ENCODE results near the gene CSAD.

The CSAD gene

DNA sequence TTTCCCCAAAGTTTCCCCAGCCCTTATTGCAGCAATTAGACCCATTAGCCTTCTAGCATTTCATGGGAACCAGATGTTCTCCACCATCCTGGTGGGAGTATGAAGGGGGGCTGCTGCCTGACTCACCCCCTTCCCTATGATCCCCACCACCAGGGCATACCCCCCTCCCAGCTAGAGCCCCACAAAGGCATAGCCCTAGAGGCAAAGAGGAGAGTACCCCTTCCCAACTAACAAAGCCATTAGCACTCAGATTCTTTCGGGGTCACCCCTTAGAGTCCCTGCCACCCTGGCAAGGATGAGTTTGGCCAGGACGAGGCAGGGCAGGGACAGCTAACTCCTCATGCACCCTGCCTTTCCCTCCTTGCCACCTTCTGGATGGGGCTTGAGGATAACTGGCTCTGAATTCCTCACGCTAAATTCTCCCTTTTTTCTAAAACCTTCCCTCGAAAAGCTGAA lies 42.1 kb upstream of the CSAD start:
- DNase-seq (ENCODE audit: extremely low spot score), result no peak
- CTCF ChIA-PET, result no interaction called here
- TF ChIP-seq SUZ12 (IDR thresholded peaks at IDR 0.05) (no peak), SP1 (IDR thresholded peaks at IDR 0.05) (no peak), ELF4 (IDR thresholded peaks at IDR 0.05) (no peak), FOXM1 (IDR thresholded peaks at IDR 0.05; ENCODE audit: borderline replicate concordance) (no peak), CTBP1 (IDR thresholded peaks at IDR 0.05; ENCODE audit: borderline replicate concordance) (no peak)
- POLR2A ChIA-PET, result interaction anchor here (1.1 kb wide), 1 partner anchor 45 kb away, joined by 4 read pairs; the partner anchor contains the start of gene ESPL1

DNA sequence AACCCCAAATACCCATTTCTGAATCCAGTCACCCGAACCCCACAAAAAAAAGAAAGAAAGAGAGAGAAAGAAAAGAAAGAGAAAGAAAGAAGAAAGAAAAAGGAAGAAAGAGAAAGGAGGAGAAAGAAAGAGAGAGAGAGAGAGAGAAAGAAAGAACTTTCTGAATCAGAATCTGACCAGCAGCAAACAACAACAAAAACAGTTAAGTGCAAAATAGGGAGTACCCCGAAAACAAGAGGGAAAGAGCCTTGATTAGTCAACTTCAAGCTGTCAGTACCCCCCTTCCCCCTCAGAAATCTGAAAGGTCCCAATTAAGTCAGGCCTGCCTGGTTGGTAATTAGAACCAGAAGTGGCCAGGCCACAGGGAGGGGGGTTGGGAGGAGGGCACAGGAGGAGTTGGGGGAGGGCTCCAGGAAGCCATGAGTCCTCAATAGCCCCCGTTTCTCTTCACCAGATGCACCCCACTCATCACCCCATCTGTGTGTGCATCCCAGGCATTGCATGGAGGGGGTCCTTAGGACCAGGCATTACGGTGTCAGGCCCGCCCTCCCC lies 41.5 kb upstream of the CSAD start:
- TF ChIP-seq L3MBTL2 (conservative IDR thresholded peaks at IDR 0.05) (no peak), FOXA1 (IDR thresholded peaks at IDR 0.05) (no peak), FOXM1 (IDR thresholded peaks at IDR 0.05; ENCODE audit: borderline replicate concordance) (no peak), SUZ12 (IDR thresholded peaks at IDR 0.05) (no peak), LEF1 (IDR thresholded peaks at IDR 0.05; ENCODE audit: borderline replicate concordance) (no peak), NFRKB (IDR thresholded peaks at IDR 0.05) (no peak), SP1 (IDR thresholded peaks at IDR 0.05) (no peak), TARDBP (IDR thresholded peaks at IDR 0.05) (no peak), ELF4 (IDR thresholded peaks at IDR 0.05) (no peak), ZNF384 (IDR thresholded peaks at IDR 0.05) (no peak), BHLHE40 (IDR thresholded peaks at IDR 0.05; ENCODE audit: borderline replicate concordance) (no peak), HDGF (IDR thresholded peaks at IDR 0.05; ENCODE audit: borderline replicate concordance) (no peak), ARNT (IDR thresholded peaks at IDR 0.05) (no peak), FOXK2 (IDR thresholded peaks at IDR 0.05) (no peak), CTBP1 (IDR thresholded peaks at IDR 0.05; ENCODE audit: borderline replicate concordance) (no peak)
- TF ChIP-seq, protein P1, sequence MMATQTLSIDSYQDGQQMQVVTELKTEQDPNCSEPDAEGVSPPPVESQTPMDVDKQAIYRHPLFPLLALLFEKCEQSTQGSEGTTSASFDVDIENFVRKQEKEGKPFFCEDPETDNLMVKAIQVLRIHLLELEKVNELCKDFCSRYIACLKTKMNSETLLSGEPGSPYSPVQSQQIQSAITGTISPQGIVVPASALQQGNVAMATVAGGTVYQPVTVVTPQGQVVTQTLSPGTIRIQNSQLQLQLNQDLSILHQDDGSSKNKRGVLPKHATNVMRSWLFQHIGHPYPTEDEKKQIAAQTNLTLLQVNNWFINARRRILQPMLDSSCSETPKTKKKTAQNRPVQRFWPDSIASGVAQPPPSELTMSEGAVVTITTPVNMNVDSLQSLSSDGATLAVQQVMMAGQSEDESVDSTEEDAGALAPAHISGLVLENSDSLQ (IDR thresholded peaks at IDR 0.05), result no peak
- POLR2A ChIA-PET, result no interaction called here
- CTCF ChIA-PET, result no interaction called here

DNA sequence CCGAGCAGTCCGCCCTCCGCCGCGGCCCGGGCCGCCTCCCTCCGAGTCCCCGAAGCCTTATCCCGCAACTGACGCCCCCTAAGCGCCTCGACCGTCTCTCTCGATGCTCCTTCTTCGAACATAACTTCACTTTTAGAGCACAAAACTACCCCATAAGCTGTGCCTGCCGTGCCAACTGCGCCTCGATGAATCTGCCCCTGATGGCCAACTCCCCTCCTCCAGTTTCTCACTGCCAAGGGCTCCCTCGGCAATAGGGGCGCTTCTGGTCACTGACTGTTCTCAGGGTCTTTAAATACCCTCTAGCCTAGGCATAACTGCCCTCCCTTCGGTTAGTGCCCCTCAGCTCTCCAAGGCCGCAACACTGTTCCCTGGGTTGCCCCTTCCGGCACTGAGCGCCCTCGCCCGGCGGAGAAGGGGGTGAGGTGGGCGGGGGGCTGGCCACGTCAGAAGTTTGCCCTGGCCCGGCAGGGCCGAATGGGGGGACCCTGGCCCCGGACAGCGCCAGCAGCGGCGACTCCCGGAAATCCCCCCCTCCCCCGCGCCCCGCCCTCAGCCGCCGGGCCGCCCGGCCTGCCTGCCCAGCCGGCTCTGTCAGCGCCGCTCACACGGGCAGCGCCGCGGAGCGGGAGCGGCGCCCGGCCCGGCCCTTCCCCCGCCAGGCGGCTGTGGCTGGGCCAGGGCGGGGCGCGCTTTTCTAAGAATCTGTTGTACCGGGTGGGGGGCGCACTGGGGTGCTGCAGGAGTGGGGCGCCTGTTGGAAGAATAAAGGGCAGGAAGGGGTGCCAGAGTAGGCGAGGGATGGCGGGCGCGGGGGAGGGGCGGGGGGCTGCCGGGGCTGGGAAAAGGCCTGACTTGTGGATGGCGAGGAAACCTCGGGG lies 40.7 kb upstream of the CSAD start:
- DNase-seq (ENCODE audit: extremely low spot score), result peak; percentile 75
- ChIA-PET POLR2A (interaction anchor here (1.0 to 2.7 kb wide), 5 partner anchors 9 to 279 kb away, joined by 3 to 7 read pairs (median 3); partner anchors contain the start of genes ESPL1 and TARBP2), CTCF (interaction anchor here (0.8 kb wide), 1 partner anchor 167 kb away, joined by 5 read pairs; no protein-coding TSS in a partner anchor)
- TF ChIP-seq SP1 (IDR thresholded peaks at IDR 0.05), result no peak
- no peak for TF ChIP-seq ARNT (IDR thresholded peaks at IDR 0.05)

More for the DNA sequence above, 41.5 kb upstream of the CSAD start:
- no peak for DNase-seq (ENCODE audit: extremely low spot score)

DNA sequence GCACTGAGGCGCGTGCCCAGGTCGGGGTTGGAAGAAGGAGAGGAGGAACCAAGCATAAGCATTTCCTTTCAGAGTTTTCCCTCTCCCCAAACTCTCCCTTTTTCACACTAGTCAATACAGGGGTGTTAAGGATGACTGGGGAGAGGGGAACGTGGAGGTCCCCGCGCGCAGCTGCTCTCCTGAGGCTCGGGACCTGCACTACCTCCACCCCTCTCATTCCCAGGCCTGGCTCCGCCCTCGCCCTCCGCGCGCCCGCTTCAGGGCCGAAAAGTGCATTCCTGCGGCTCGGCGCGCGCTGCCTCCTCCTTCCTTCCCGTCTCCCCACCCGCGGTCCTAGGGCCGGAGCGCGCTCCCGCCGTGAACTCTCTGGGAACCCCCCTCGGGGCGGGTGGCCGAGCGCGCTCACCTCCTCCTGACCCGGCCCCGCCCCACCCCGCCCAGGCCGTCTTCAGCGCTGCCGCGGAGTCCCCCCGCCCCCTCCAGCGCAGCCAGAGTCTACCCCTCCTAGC lies 40.0 kb upstream of the CSAD start:
- DNase-seq (ENCODE audit: extremely low spot score), result peak; percentile 87
- TF ChIP-seq NFRKB (IDR thresholded peaks at IDR 0.05) (no peak), FOXA1 (IDR thresholded peaks at IDR 0.05) (no peak), TARDBP (IDR thresholded peaks at IDR 0.05) (no peak), LEF1 (IDR thresholded peaks at IDR 0.05; ENCODE audit: borderline replicate concordance) (no peak), ZNF384 (IDR thresholded peaks at IDR 0.05) (no peak), SP1 (IDR thresholded peaks at IDR 0.05) (no peak), BHLHE40 (IDR thresholded peaks at IDR 0.05; ENCODE audit: borderline replicate concordance) (no peak), FOXM1 (IDR thresholded peaks at IDR 0.05; ENCODE audit: borderline replicate concordance) (no peak), CTBP1 (IDR thresholded peaks at IDR 0.05; ENCODE audit: borderline replicate concordance) (no peak)
- POLR2A ChIA-PET, result interaction anchor here (0.9 to 2.7 kb wide), 10 partner anchors 10 to 280 kb away, joined by 3 to 13 read pairs (median 4); partner anchors contain the start of genes ESPL1, PFDN5 and TARBP2
- CTCF ChIA-PET, result interaction anchor here (0.6 to 1.3 kb wide), 5 partner anchors 47 to 256 kb away, joined by 3 to 5 read pairs (median 3); partner anchors contain the start of genes AAAS and ESPL1

DNA sequence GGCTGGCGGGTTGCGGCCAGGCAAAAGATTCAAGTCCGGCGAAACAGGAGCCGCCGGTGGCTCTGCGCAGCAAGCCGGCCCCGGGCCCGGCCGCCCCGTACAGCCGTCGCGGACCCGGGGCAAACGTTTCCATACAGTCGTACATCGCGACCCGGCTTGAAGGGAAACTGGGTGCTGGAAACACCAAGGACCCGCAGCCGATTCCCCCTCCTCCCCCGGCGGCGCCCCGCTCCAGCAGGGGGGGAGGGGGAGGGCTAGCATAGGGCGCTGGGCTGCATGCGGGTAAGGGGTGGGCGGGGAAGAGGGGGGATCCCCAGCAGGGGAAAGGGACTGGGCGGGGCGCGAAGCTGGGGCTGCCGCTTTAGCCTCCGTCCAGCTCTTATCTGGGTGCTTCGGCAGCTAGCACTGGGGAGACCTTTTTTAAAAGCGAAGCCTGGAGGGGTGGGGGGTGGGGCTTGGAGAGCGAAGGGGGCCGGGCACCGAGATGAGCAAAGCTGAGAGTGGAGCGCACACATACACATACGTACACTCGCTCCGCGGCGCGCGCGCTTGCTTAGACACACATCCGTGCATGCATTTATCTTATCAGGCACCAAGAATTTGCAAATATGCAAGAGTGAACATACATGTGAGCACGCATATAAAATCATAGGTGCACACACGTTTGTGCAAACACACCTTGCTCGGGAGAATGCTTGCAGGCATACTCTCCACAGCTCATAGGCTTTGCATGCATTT lies 39.4 kb upstream of the CSAD start:
- POLR2A ChIA-PET, result interaction anchor here (0.9 to 2.7 kb wide), 10 partner anchors 10 to 281 kb away, joined by 3 to 13 read pairs (median 6); partner anchors contain the start of genes AAAS, ESPL1, PFDN5 and TARBP2
- TF ChIP-seq, protein P1 (IDR thresholded peaks at IDR 0.05), result no peak
- TF ChIP-seq FOXK2 (IDR thresholded peaks at IDR 0.05), result no peak
- no peak for TF ChIP-seq NFRKB (IDR thresholded peaks at IDR 0.05)
- no peak for TF ChIP-seq FOXM1 (IDR thresholded peaks at IDR 0.05; ENCODE audit: borderline replicate concordance)
- TF ChIP-seq SP1 (IDR thresholded peaks at IDR 0.05), result no peak
- no peak for TF ChIP-seq HDGF (IDR thresholded peaks at IDR 0.05; ENCODE audit: borderline replicate concordance)
- TF ChIP-seq FOXA1 (IDR thresholded peaks at IDR 0.05), result no peak
- no peak for TF ChIP-seq LEF1 (IDR thresholded peaks at IDR 0.05; ENCODE audit: borderline replicate concordance)
- no peak for TF ChIP-seq L3MBTL2 (conservative IDR thresholded peaks at IDR 0.05)
- TF ChIP-seq ELF4 (IDR thresholded peaks at IDR 0.05), result no peak
- no peak for TF ChIP-seq SUZ12 (IDR thresholded peaks at IDR 0.05)
- no peak for TF ChIP-seq ZNF384 (IDR thresholded peaks at IDR 0.05)
- CTCF ChIA-PET, result interaction anchor here (0.6 to 1.3 kb wide), 5 partner anchors 48 to 256 kb away, joined by 3 to 5 read pairs (median 3); partner anchors contain the start of genes AAAS and ESPL1
- peak; percentile 58 for DNase-seq (ENCODE audit: extremely low spot score)

All from HEK293T (cell line).